Liver (tissue), 9 donors: ENCODE data around the gene LEMD1. TPM values are rescaled to one million over a fixed set of nuclear protein-coding genes. Genes with fewer than 3 reads are reported as not detected.

ENCODE experiments used
- DNase-seq: peaks from one replicate; pipeline ENCODE4 v3.0.0-alpha.2; 2017; ENCODE audit warnings: low spot score
- H3K27ac ChIP-seq, 2 donors: one replicate each; pipeline ENCODE4 v1.7.0; 2013; ENCODE audit warnings: inconsistent platforms in 2 of 2, low read length in 2 of 2, control low read depth in 1 of 2, low read depth in 1 of 2, mild to moderate bottlenecking in 1 of 2
- H3K27me3 ChIP-seq, 4 donors: one replicate each; pipeline versions ENCODE4 v1.6.1 to v1.7.0; 2013; ENCODE audit warnings: low read length in 3 of 4, inconsistent platforms in 1 of 4, mild to moderate bottlenecking in 1 of 4, moderate library complexity in 1 of 4; ENCODE audit not compliant: control insufficient read depth in 4 of 4, insufficient read depth in 4 of 4
- H3K36me3 ChIP-seq, 4 donors: one replicate each; pipeline versions ENCODE4 v1.6.1 to v1.7.0; 2013; ENCODE audit warnings: low read length in 3 of 4, mild to moderate bottlenecking in 3 of 4, low read depth in 1 of 4, moderate library complexity in 1 of 4; ENCODE audit not compliant: control insufficient read depth in 4 of 4, insufficient read depth in 3 of 4
- H3K4me1 ChIP-seq, 4 donors: one replicate each; pipeline versions ENCODE4 v1.6.1 to v1.7.0; 2013; ENCODE audit warnings: low read length in 3 of 4, mild to moderate bottlenecking in 3 of 4, moderate library complexity in 1 of 4; ENCODE audit not compliant: control insufficient read depth in 4 of 4, insufficient read depth in 4 of 4
- H3K4me3 ChIP-seq, 3 donors: one replicate each; pipeline versions ENCODE4 v1.6.1 to v1.7.0; 2013; ENCODE audit warnings: low read length in 3 of 3, control low read depth in 1 of 3, low read depth in 1 of 3, mild to moderate bottlenecking in 1 of 3
- H3K9ac ChIP-seq, 2 donors: one replicate each; pipeline ENCODE4 v1.7.0; 2013; ENCODE audit warnings: low read length in 2 of 2, mild to moderate bottlenecking in 2 of 2, moderate library complexity in 2 of 2, control low read depth in 1 of 2, low read depth in 1 of 2
- H3K9me3 ChIP-seq, 4 donors: one replicate each; pipeline versions ENCODE4 v1.6.1 to v1.7.0; 2013; ENCODE audit warnings: low read length in 3 of 4; ENCODE audit not compliant: control insufficient read depth in 4 of 4
- EGR1 ChIP-seq, 2 donors: IDR thresholded peaks; 2 replicates each; pipeline ENCODE4 v1.6.1; 2016 to 2018; ENCODE audit warnings: antibody characterized with exemption in 2 of 2, low read depth in 2 of 2
- FOXA1 ChIP-seq: IDR thresholded peaks from 2 replicates; pipeline ENCODE4 v1.6.1; 2016; ENCODE audit warnings: antibody characterized with exemption
- GABPA ChIP-seq, 2 donors: IDR thresholded peaks in 1 of 2; conservative IDR thresholded peaks in 1 of 2; 2 replicates each; pipeline ENCODE4 v1.6.1; 2016; ENCODE audit warnings: antibody characterized with exemption in 2 of 2, mild to moderate bottlenecking in 1 of 2, moderate library complexity in 1 of 2
- HNF4G ChIP-seq: IDR thresholded peaks from 2 replicates; pipeline ENCODE4 v1.6.1; 2016; ENCODE audit warnings: antibody characterized with exemption
- MAX ChIP-seq: IDR thresholded peaks from 2 replicates; pipeline ENCODE4 v1.6.1; 2016; ENCODE audit warnings: antibody characterized with exemption
- RXRA ChIP-seq, 2 donors: IDR thresholded peaks; 2 replicates each; pipeline ENCODE4 v1.6.1; 2017 to 2018; ENCODE audit warnings: antibody characterized with exemption in 2 of 2, mild to moderate bottlenecking in 1 of 2
- SP1 ChIP-seq: IDR thresholded peaks from 2 replicates; pipeline ENCODE4 v1.6.1; 2018; ENCODE audit warnings: antibody characterized with exemption, mild to moderate bottlenecking
- ZBTB33 ChIP-seq: IDR thresholded peaks from 2 replicates; pipeline ENCODE4 v1.6.1; 2016; ENCODE audit warnings: antibody characterized with exemption
- WGBS: extraction: QIAGEN DNeasy Blood & Tissue Kit; methylation state at CpG from one replicate; pipeline ENCODE4 v1.1.7; 2013; 5-methylcytosine and 5-hydroxymethylcytosine counted together
- polyA plus RNA-seq, 2 donors: library from polyadenylated mRNA; stranded (reverse) in 1 of 2; unstranded in 1 of 2; fragments of 200-250 nt in 1 of 2; fragments of >200 nt in 1 of 2; fragmentation: Nextera tagmentation in 1 of 2; extraction: Ambion mirVana in 1 of 2; gene quantifications; one replicate each; pipeline versions ENCODE4 v1.2.1 to v1.2.3, GENCODE V29; 2013 to 2015
- total RNA-seq, 2 donors: library from RNA; depleted of rRNA; stranded (reverse); fragments of >200 nt; gene quantifications; one replicate each; pipeline ENCODE4 v1.2.3, GENCODE V29; 2014
- TF ChIP-seq, protein P1 (sequence below): IDR thresholded peaks from 2 replicates; pipeline ENCODE4 v1.6.1; 2016; ENCODE audit warnings: antibody characterized with exemption, mild to moderate bottlenecking
- donor health status: healthy.
- donor health status: healthy.
- donor health status: healthy.
- donor health status: healthy.
- donor health status: healthy.

LEMD1 gene
- total and polyA plus RNA-seq, 4 donors = not detected

- Histone ChIP-seq H3K9ac (no peak overlapping the region), H3K36me3 (no peaks in the 10 kb centered on the region)
- WGBS = 86% methylated on average over 21 of the region's 21 CpGs
Measured at GRCh38 chr1:205339197-205339702, 82.6 kb downstream of the LEMD1 start.

DNA sequence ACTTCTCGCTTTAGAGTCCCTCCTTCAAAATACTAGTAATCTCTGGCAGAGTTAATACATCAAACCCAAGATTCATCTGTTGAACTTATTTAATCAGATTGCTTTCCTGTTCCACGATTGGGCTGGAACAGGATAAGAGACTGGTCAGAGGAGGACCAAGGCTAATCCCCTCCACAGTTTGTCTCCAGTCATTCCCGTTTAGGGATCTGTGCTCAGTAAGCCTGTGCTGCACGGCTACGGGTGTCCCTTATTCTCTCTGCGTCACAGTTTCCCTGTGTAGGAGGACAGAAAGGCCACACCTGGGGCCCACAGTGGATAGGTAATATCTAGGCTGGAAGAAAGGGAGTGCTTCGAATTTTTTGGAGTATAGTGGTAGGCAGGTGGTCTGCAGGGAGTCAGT is 83.8 kb downstream of the LEMD1 start:
- WGBS = 82% methylated on average over 7 of the region's 7 CpGs
- Histone ChIP-seq H3K27ac (no peak overlapping the region), H3K27me3 (peaks cover 0 to 7% (median under 1%) of the 10 kb centered on the region in 4 donors), H3K4me3 (no peak overlapping the region), H3K9ac (no peak overlapping the region), H3K36me3 (no peaks in the 10 kb centered on the region), H3K4me1 (no peaks in the 10 kb centered on the region), H3K9me3 (no peaks in the 10 kb centered on the region)
- no peak for DNase-seq
- TF ChIP-seq FOXA1 (no peak), HNF4G (no peak), MAX (no peak), ZBTB33 (no peak)

More at GRCh38 chr1:205339197-205339702, 82.6 kb downstream of the LEMD1 start:
- Histone ChIP-seq H3K4me3 (no peak overlapping the region), H3K9me3 (no peaks in the 10 kb centered on the region), H3K27ac (no peak overlapping the region), H3K4me1 (peaks cover 0 to 8% (median 4%) of the 10 kb centered on the region in 4 donors), H3K27me3 (peaks cover 0 to 9% (median 5%) of the 10 kb centered on the region in 4 donors)
- no peak for TF ChIP-seq GABPA (IDR thresholded peaks at IDR 0.05 in 1 of 2, conservative IDR thresholded peaks at IDR 0.05 in 1 of 2)
- TF ChIP-seq, protein P1, sequence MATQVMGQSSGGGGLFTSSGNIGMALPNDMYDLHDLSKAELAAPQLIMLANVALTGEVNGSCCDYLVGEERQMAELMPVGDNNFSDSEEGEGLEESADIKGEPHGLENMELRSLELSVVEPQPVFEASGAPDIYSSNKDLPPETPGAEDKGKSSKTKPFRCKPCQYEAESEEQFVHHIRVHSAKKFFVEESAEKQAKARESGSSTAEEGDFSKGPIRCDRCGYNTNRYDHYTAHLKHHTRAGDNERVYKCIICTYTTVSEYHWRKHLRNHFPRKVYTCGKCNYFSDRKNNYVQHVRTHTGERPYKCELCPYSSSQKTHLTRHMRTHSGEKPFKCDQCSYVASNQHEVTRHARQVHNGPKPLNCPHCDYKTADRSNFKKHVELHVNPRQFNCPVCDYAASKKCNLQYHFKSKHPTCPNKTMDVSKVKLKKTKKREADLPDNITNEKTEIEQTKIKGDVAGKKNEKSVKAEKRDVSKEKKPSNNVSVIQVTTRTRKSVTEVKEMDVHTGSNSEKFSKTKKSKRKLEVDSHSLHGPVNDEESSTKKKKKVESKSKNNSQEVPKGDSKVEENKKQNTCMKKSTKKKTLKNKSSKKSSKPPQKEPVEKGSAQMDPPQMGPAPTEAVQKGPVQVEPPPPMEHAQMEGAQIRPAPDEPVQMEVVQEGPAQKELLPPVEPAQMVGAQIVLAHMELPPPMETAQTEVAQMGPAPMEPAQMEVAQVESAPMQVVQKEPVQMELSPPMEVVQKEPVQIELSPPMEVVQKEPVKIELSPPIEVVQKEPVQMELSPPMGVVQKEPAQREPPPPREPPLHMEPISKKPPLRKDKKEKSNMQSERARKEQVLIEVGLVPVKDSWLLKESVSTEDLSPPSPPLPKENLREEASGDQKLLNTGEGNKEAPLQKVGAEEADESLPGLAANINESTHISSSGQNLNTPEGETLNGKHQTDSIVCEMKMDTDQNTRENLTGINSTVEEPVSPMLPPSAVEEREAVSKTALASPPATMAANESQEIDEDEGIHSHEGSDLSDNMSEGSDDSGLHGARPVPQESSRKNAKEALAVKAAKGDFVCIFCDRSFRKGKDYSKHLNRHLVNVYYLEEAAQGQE = no peak
- TF ChIP-seq FOXA1 = no peak
- TF ChIP-seq SP1 = no peak
- peak; percentile 66 to 78 for TF ChIP-seq RXRA (IDR thresholded peaks at IDR 0.05)
- no peak for TF ChIP-seq HNF4G
- DNase-seq = no peak

DNA sequence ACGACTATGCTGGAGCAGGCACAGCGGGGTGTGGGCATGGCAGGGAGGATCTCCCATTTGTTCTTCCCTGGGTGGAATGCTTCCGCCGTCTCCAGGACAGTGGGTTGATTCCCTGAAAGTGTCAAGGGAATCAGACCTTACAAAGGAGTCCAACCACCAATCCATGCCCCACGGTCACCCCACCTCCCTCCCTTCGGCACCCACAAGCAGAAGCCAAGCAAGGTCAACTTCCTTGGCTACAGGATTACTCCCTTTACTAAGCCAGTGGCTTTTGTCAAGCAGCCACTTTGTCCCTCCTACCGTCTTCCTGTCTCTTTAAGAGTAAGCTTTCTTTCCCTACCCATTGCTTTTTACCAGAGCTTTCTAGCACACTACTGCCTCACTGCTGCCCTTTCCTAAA is 84.4 kb downstream of the LEMD1 start:
- Histone ChIP-seq H3K9me3 (no peaks in the 10 kb centered on the region), H3K27ac (no peak overlapping the region), H3K36me3 (no peaks in the 10 kb centered on the region), H3K9ac (no peak overlapping the region), H3K4me1 (no peaks in the 10 kb centered on the region), H3K27me3 (peaks cover 0 to 2% (median 0%) of the 10 kb centered on the region in 4 donors), H3K4me3 (no peak overlapping the region)
- TF ChIP-seq, protein P1 = no peak
- no peak for TF ChIP-seq EGR1 (IDR thresholded peaks at IDR 0.05; ENCODE audit: low read depth in 2 of 2)
- DNase-seq = no peak
- WGBS = 84% methylated on average over 7 of the region's 7 CpGs
